IMR-90 (cell line): ENCODE data around the gene CD300LF. TPM values are rescaled to one million over a fixed set of nuclear protein-coding genes. Genes with fewer than 3 reads are reported as not detected.

Experiments
- ATAC-seq: fragments of 200-7000 bp; cut with Tn5 transposase; 2 replicates; pipeline ENCODE4 v1.9.1; 2020; ENCODE audit warnings: low read depth, mild to moderate bottlenecking, moderate library complexity
- BruUV-seq: library from RNA; stranded (reverse); fragments of 400-500 nt; replicated peaks from 2 replicates; lab custom pipeline; 2021; lab: Mats Ljungman, UMichigan
- CTCF ChIA-PET: fragments of 300-600 bp; formaldehyde crosslinking; extraction: SDS; loops from one replicate; lab custom pipeline; 2021; ENCODE audit warnings: antibody characterized with exemption; lab: Yijun Ruan, JAX
- POLR2A ChIA-PET: fragments of 300-600 bp; sonication (Branson Sonifier 250); formaldehyde crosslinking; loops from one replicate; lab custom pipeline; 2022; ENCODE audit warnings: antibody characterized with exemption; ENCODE audit not compliant: unreplicated experiment; lab: Charles Lee
- DNase-seq: peaks from one replicate; pipeline ENCODE4 v3.0.0; 2013
- H2AFZ ChIP-seq: replicated peaks from 2 replicates; pipeline ENCODE3; 2013; ENCODE audit warnings: low read length, mild to moderate bottlenecking; ENCODE audit not compliant: poor library complexity
- H2AK5ac ChIP-seq: 2 replicates; pipeline ENCODE4 v1.6.1; 2013; ENCODE audit warnings: low read depth, low read length, inconsistent platforms
- H2AK9ac ChIP-seq: replicated peaks from 2 replicates; pipeline ENCODE3; 2013; ENCODE audit warnings: mild to moderate bottlenecking, low read depth, low read length, moderate library complexity; ENCODE audit not compliant: poor library complexity
- H2BK120ac ChIP-seq: 2 replicates; pipeline ENCODE4 v1.6.1; 2013; ENCODE audit warnings: low read depth, low read length, inconsistent platforms
- H2BK15ac ChIP-seq: 3 replicates; pipeline ENCODE4 v1.6.1; 2013; ENCODE audit warnings: low read depth, low read length, inconsistent platforms
- H2BK20ac ChIP-seq: 2 replicates; pipeline ENCODE4 v1.6.1; 2013; ENCODE audit warnings: low read depth, mild to moderate bottlenecking, inconsistent platforms, low read length, moderate library complexity
- H2BK5ac ChIP-seq: 2 replicates; pipeline ENCODE4 v1.6.1; 2013; ENCODE audit warnings: mild to moderate bottlenecking, low read depth, low read length, inconsistent platforms; ENCODE audit not compliant: poor library complexity, severe bottlenecking
- H3K14ac ChIP-seq: replicated peaks from 2 replicates; pipeline ENCODE4 v1.6.1; 2013; ENCODE audit warnings: low read depth, low read length, inconsistent platforms
- H3K18ac ChIP-seq: 2 replicates; pipeline ENCODE4 v1.6.1; 2013; ENCODE audit warnings: low read depth, low read length, control low read depth
- H3K23ac ChIP-seq: 2 replicates; pipeline ENCODE4 v1.6.1; 2013; ENCODE audit warnings: low read depth, low read length, inconsistent platforms
- H3K27ac ChIP-seq: 2 replicates; pipeline ENCODE4 v1.5.1; 2013; ENCODE audit warnings: mild to moderate bottlenecking, control low read depth, low read length; ENCODE audit not compliant: insufficient read depth
- H3K27me3 ChIP-seq: 2 replicates; pipeline ENCODE4 v1.6.1; 2013; ENCODE audit warnings: low read length; ENCODE audit not compliant: control insufficient read depth, insufficient read depth
- H3K36me3 ChIP-seq: 2 replicates; pipeline ENCODE4 v1.6.1; 2013; ENCODE audit warnings: low read length, mixed read lengths; ENCODE audit not compliant: control insufficient read depth, insufficient read depth
- H3K4ac ChIP-seq: 2 replicates; pipeline ENCODE4 v1.6.1; 2013; ENCODE audit warnings: low read depth, low read length, inconsistent platforms
- H3K4me1 ChIP-seq: 2 replicates; pipeline ENCODE4 v1.6.1; 2013; ENCODE audit warnings: low read length, mixed read lengths; ENCODE audit not compliant: control insufficient read depth, insufficient read depth
- H3K4me2 ChIP-seq: 2 replicates; pipeline ENCODE4 v1.6.1; 2013; ENCODE audit warnings: low read depth, mild to moderate bottlenecking, control low read depth, low read length, moderate library complexity
- H3K4me3 ChIP-seq: 2 replicates; pipeline ENCODE4 v1.5.1; 2013; ENCODE audit warnings: low read depth, mild to moderate bottlenecking, control low read depth, low read length, moderate library complexity; ENCODE audit not compliant: insufficient read depth
- H3K56ac ChIP-seq: 2 replicates; pipeline ENCODE4 v1.6.1; 2013; ENCODE audit warnings: low read length, inconsistent platforms; ENCODE audit not compliant: insufficient read depth; ENCODE audit errors: extremely low read depth
- H3K79me1 ChIP-seq, 2 experiments: 2 replicates each; pipeline ENCODE4 v1.6.1; 2013; ENCODE audit warnings: low read length in 2 of 2, inconsistent platforms in 1 of 2, low read depth in 1 of 2
- H3K9ac ChIP-seq: 2 replicates; pipeline ENCODE4 v1.6.1; 2013; ENCODE audit warnings: low read depth, low read length, control low read depth
- H3K9me1 ChIP-seq: 2 replicates; pipeline ENCODE4 v1.6.1; 2013; ENCODE audit warnings: low read length, inconsistent platforms; ENCODE audit not compliant: insufficient read depth
- H3K9me3 ChIP-seq: 2 replicates; pipeline ENCODE4 v1.6.1; 2013; ENCODE audit warnings: low read length; ENCODE audit not compliant: control insufficient read depth, insufficient read depth
- H4K20me1 ChIP-seq: 2 replicates; pipeline ENCODE4 v1.6.1; 2013; ENCODE audit warnings: low read length, inconsistent platforms; ENCODE audit not compliant: insufficient read depth
- H4K5ac ChIP-seq: 2 replicates; pipeline ENCODE4 v1.6.1; 2013; ENCODE audit warnings: mild to moderate bottlenecking, low read depth, low read length, control low read depth
- H4K8ac ChIP-seq, 2 experiments: 2 replicates each; pipeline ENCODE4 v1.6.1; 2013; ENCODE audit warnings: low read depth in 2 of 2, low read length in 2 of 2, control low read depth in 1 of 2, inconsistent platforms in 1 of 2
- H4K91ac ChIP-seq: 2 replicates; pipeline ENCODE4 v1.6.1; 2013; ENCODE audit warnings: low read depth, low read length, inconsistent platforms; ENCODE audit not compliant: insufficient read depth
- BHLHE40 ChIP-seq: fragments of 150-350 bp; IDR thresholded peaks from 2 replicates; pipeline ENCODE4 v1.6.1; 2016; ENCODE audit warnings: mild to moderate bottlenecking, low read depth, low read length
- CHD1 ChIP-seq: IDR thresholded peaks from 2 replicates; pipeline ENCODE4 v1.6.1; 2012; ENCODE audit warnings: low read depth, low read length, improper control_type of control experiment
- FOS ChIP-seq: fragments of 150-350 bp; IDR thresholded peaks from 2 replicates; pipeline ENCODE4 v1.6.1; 2016; ENCODE audit warnings: low read depth, low read length
- MAFK ChIP-seq: IDR thresholded peaks from 2 replicates; pipeline ENCODE4 v1.6.1; 2012; ENCODE audit warnings: low read depth, low read length, improper control_type of control experiment
- MAZ ChIP-seq: IDR thresholded peaks from 2 replicates; pipeline ENCODE4 v1.6.1; 2012; ENCODE audit warnings: low read depth, mild to moderate bottlenecking, low read length, improper control_type of control experiment, moderate library complexity, borderline replicate concordance
- MXI1 ChIP-seq: IDR thresholded peaks from 2 replicates; pipeline ENCODE4 v1.6.1; 2012; ENCODE audit warnings: low read depth, mild to moderate bottlenecking, low read length, moderate library complexity, borderline replicate concordance
- NFE2L2 ChIP-seq: fragments of 150-350 bp; IDR thresholded peaks from 2 replicates; pipeline ENCODE4 v1.6.1; 2016; ENCODE audit warnings: low read depth, mild to moderate bottlenecking, low read length
- RAD21 ChIP-seq: IDR thresholded peaks from 2 replicates; pipeline ENCODE4 v1.6.1; 2012; ENCODE audit warnings: low read length, improper control_type of control experiment
- RFX5 ChIP-seq: IDR thresholded peaks from 2 replicates; pipeline ENCODE4 v1.8.0; 2012; ENCODE audit warnings: low read depth, mild to moderate bottlenecking, low read length, moderate library complexity
- SMC3 ChIP-seq: fragments of 150-350 bp; IDR thresholded peaks from 2 replicates; pipeline ENCODE4 v1.6.1; 2016; ENCODE audit warnings: low read depth, mild to moderate bottlenecking, antibody characterized with exemption, low read length, moderate library complexity
- whole genome bisulfite sequencing, 2 experiments: methylation state at CpG; one replicate each; pipeline versions ENCODE4 v1.1.5 to v1.1.7; 2013; ENCODE audit warnings: missing lambda C conversion rate in 2 of 2; ENCODE audit not compliant: insufficient read length in 1 of 2; ENCODE audit errors: extremely low coverage in 2 of 2; 5-methylcytosine and 5-hydroxymethylcytosine counted together
- dilution Hi-C: fragments of 300-500 bp; cut with HindIII; formaldehyde crosslinking; loops from one replicate; pipeline ENCODE4 v1.14.3; 2018; ENCODE audit warnings: low sequenced_read_pairs; ENCODE audit not compliant: unreplicated experiment
- in situ Hi-C: fragments of 300-500 bp; cut with MboI; formaldehyde crosslinking; loops from 3 replicates; pipeline ENCODE4 v1.14.3; 2019; ENCODE audit warnings: low sequenced_read_pairs, inconsistent platforms, mixed read lengths
- intact Hi-C: fragments of 100-400 bp; cut with micrococcal nuclease; formaldehyde crosslinking; loops from 2 replicates; pipeline ENCODE4 v1.10.0; 2022
- polyA plus RNA-seq, 3 experiments: library from polyadenylated mRNA; depleted of rRNA; stranded (reverse); fragments of >200 nt; gene quantifications; 2 replicates each; pipeline ENCODE4 v1.2.3, GENCODE V29; 2012; ENCODE audit warnings: low replicate concordance in 1 of 3
- total RNA-seq: library from RNA; depleted of rRNA; stranded (reverse); fragments of >200 nt; gene quantifications from 2 replicates; pipeline ENCODE4 v1.2.3, GENCODE V29; 2012
- TF ChIP-seq, protein P1 (sequence below): fragments of 150-350 bp; IDR thresholded peaks from 2 replicates; pipeline ENCODE4 v1.6.1; 2017; ENCODE audit warnings: mild to moderate bottlenecking, antibody characterized with exemption, low read length, low read depth
- TF ChIP-seq, protein P2 (sequence below): fragments of 150-350 bp; IDR thresholded peaks from 2 replicates; pipeline ENCODE4 v1.6.1; 2016; ENCODE audit warnings: low read depth, mild to moderate bottlenecking, low read length, moderate library complexity, borderline replicate concordance
- TF ChIP-seq, protein P3 (sequence below): conservative IDR thresholded peaks from 2 replicates; pipeline ENCODE4 v1.5.1; 2012; ENCODE audit warnings: mild to moderate bottlenecking, low read depth, low read length, improper control_type of control experiment

CD300LF gene
- total and polyA plus RNA-seq, 2 of the 4 experiments (the other 2 are of a cell fraction), result not detected

DNA sequence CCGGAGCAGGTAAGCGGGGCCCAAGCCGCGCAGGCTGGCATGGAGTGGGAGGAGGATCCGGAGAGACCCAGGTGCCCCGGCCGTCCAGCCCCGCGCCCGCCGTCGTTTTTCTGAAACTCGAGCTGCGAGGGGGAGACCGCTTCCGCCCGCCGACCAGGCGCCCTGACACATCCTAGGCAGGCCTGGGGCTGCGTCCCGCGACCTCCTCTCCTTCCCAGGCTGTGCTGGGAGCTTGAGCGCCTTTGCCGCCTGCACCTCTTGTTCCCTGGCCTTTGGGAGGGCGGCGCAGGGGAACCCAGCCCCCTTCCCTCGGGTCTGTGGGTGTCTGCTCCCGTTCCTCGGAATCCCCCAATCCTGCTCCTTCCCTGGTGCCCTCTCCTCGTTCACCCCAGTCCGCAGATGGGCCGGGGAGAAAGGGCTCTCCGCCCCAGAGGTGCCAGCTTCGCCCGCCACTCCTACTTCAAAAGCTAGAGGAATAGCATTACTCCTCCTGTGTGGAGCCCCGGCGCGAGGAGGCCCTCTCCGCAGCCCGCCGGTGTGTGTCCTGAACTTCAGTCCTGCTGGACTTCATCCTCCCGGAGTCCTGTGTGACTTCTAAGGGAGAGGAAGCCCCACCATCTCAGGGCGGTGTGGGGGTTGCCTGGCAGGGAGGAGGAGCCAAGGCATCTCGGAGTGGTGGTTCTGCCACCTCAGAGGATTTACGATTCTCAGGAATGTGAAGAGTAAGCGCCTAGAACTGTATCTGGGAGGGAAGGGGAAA lies 36.7 kb upstream of the CD300LF start:
- DNase-seq, result no peak
- 2% methylated on average over 22 of the region's 46 CpGs; no CpG with 5 or more reads in 1 of the 2 experiments for WGBS, 2 experiments
- BruUV-seq, result no TSS peak
- TF ChIP-seq, protein P1, sequence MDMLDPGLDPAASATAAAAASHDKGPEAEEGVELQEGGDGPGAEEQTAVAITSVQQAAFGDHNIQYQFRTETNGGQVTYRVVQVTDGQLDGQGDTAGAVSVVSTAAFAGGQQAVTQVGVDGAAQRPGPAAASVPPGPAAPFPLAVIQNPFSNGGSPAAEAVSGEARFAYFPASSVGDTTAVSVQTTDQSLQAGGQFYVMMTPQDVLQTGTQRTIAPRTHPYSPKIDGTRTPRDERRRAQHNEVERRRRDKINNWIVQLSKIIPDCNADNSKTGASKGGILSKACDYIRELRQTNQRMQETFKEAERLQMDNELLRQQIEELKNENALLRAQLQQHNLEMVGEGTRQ, result no peak
- no peak for TF ChIP-seq MAFK
- no peak for TF ChIP-seq MAZ
- TF ChIP-seq NFE2L2, result no peak
- TF ChIP-seq, protein P2, sequence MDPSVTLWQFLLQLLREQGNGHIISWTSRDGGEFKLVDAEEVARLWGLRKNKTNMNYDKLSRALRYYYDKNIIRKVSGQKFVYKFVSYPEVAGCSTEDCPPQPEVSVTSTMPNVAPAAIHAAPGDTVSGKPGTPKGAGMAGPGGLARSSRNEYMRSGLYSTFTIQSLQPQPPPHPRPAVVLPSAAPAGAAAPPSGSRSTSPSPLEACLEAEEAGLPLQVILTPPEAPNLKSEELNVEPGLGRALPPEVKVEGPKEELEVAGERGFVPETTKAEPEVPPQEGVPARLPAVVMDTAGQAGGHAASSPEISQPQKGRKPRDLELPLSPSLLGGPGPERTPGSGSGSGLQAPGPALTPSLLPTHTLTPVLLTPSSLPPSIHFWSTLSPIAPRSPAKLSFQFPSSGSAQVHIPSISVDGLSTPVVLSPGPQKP, result no peak
- no peak for TF ChIP-seq MXI1
- TF ChIP-seq FOS, result no peak
- TF ChIP-seq BHLHE40, result no peak
- TF ChIP-seq RFX5, result no peak
- TF ChIP-seq SMC3, result no peak
- TF ChIP-seq, protein P3, sequence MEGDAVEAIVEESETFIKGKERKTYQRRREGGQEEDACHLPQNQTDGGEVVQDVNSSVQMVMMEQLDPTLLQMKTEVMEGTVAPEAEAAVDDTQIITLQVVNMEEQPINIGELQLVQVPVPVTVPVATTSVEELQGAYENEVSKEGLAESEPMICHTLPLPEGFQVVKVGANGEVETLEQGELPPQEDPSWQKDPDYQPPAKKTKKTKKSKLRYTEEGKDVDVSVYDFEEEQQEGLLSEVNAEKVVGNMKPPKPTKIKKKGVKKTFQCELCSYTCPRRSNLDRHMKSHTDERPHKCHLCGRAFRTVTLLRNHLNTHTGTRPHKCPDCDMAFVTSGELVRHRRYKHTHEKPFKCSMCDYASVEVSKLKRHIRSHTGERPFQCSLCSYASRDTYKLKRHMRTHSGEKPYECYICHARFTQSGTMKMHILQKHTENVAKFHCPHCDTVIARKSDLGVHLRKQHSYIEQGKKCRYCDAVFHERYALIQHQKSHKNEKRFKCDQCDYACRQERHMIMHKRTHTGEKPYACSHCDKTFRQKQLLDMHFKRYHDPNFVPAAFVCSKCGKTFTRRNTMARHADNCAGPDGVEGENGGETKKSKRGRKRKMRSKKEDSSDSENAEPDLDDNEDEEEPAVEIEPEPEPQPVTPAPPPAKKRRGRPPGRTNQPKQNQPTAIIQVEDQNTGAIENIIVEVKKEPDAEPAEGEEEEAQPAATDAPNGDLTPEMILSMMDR, result no peak
- TF ChIP-seq RAD21, result no peak
- no peak for TF ChIP-seq CHD1

More for the DNA sequence above, 36.7 kb upstream of the CD300LF start:
- Histone ChIP-seq H3K9ac (peak overlapping the region; percentile 18; the same call in 1 of the 2 replicates), H3K27me3 (no peaks in the 10 kb centered on the region), H3K4me2 (peak overlapping the region; percentile 83), H2BK20ac (no peak overlapping the region), H2BK15ac (no peak overlapping the region), H3K9me1 (peaks cover 3% of the 10 kb centered on the region), H3K79me1 (peaks cover 6 to 22% of the 10 kb centered on the region in 2 experiments), H2BK5ac (no peak overlapping the region), H2AFZ (peak overlapping the region; percentile 97), H3K4ac (no peak overlapping the region), H4K5ac (no peak overlapping the region), H3K9me3 (no peaks in the 10 kb centered on the region), H2BK120ac (no peak overlapping the region), H3K4me1 (peaks cover 8% of the 10 kb centered on the region; the same call in 1 of the 2 replicates), H3K14ac (no peak overlapping the region), H3K18ac (no peak overlapping the region), H3K27ac (no peak overlapping the region; the same call in 1 of the 2 replicates), H4K20me1 (peaks cover 4% of the 10 kb centered on the region; the same call in 1 of the 2 replicates), H4K8ac (peak overlapping the region in 1 of 2 experiments; percentile 54; a peak in 1 of 4 replicates), H2AK5ac (0 out of 2 replicates have a peak overlapping the region, but pooled peaks have one; percentile 12), H3K4me3 (peak overlapping the region; percentile 87), H3K23ac (peak overlapping the region; percentile 0; the same call in 1 of the 2 replicates), H2AK9ac (peak overlapping the region; percentile 77), H3K56ac (no peak overlapping the region), H3K36me3 (no peaks in the 10 kb centered on the region), H4K91ac (no peak overlapping the region)
- in situ Hi-C loops (loop anchor here (10.0 kb wide), 1 partner anchor 205 kb away; no protein-coding TSS in a partner anchor), intact Hi-C loops (loop anchor here (2.0 to 5.0 kb wide), 2 partner anchors 17 to 93 kb away; no protein-coding TSS in a partner anchor), dilution Hi-C loops (no loop called here)
- POLR2A ChIA-PET, result no interaction called here
- CTCF ChIA-PET, result interaction anchor here (0.9 kb wide), 1 partner anchor 13 kb away, joined by 4 read pairs; no protein-coding TSS in a partner anchor
- ATAC-seq, result no peak
